HG03175 (cell line): ENCODE data around the gene ZIC5.

Experiments
- ATAC-seq: cut with Tn5 transposase; IDR thresholded peaks from one replicate; pipeline ENCODE4 v1.9.1; 2021; ENCODE audit warnings: mild to moderate bottlenecking, moderate library complexity; ENCODE audit not compliant: unreplicated experiment

ZIC5 gene

DNA sequence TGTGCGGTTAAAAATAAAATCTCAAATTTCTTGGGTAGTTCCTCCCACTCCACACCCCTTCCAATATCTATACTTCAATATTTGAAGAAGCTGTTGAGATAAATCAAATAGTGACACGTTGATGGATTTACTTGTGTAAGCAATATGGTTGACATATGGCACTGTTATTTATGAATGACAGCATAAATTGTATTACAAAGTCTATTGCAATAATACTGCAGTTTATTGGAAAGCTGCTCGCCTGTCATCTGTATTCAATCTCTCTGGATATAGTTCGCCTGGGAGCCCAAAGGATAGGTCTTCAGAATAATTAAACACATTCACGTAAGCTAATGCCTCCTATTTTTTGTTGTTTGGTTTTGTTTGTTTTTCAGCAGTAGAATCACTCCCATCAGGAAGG, 5.0 kb upstream of the ZIC5 start:
- no peak for ATAC-seq

DNA sequence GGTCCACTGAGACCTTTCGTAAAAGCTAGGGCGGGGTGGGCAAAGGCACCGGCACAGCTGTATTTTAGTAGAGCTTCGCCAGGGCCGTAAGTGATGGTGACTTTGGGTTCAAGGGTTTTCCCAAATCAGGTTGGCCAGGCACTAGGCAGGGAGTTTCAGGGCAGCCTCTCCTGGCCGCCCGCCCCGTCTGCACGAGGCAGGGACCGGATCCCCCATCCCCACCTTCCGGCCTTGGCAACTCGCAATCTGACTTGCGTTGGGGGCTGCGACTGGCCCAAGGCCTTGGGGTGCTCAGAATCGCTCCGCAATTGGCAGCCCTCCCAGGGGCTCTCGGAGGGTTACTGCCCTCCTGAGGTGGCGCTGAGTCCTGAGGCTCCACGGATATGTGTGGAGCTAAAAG, 4.1 kb upstream of the ZIC5 start:
- ATAC-seq, result no peak

DNA sequence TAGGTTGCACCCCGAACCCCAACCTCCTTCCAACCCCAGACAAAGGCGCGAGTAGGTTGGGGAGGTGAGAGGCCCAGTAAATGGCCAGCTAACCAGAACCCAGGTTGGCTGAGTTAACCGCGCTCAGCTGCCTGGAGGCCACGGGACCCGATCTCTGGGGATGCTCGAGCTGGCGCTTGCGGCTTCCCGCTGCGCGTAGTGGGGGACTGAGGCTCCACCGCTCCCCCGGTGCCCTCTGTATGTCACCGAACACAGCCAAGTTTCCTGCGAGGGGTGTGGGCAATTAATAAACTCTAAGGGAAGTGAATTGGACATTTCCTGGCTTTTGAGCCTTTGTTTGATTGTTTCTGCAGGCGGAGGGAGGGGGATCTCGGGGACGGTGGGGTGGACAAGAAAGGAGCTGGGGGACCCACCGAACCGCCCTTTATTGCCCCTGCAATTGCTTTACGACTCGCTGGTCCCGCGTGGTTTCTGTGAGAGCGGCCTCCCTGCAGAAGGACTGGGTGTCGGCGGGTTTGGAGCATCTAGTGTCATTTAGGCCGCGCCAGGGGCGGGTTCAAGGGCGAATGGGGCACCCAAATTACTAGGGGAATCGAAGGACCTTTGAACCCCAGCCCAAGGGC, 3.5 kb upstream of the ZIC5 start:
- no peak for ATAC-seq

DNA sequence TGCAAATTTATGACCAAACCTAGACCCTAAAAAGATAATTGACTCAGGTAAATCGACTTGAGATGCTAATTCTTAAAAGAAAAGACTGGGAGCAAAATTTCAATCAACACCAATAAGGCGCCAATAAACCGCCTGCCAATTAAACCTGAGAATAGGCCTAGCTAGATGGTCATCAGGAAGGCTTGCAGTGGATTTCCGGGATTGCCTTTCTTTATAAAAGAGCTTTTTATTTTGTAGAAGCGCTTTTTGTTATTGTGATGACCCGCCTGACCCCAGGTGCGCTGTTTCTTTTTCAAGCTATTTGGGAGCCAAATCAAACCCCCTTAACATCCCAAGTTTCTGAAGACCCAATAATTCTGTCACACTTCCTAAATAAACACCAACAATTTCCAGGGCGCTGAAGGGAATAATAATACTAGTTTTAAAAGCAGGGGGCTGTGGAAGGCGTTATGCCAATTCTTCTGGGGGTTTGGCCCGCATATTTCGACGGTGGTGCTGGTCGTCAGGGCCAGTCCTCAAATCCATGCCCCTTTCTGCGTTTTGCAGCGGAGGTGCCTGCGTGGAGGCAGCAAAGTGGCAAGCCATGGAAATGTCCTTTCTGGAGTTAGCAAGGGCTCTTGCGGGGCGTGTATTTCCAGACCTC, 2.9 kb upstream of the ZIC5 start:
- no peak for ATAC-seq

DNA sequence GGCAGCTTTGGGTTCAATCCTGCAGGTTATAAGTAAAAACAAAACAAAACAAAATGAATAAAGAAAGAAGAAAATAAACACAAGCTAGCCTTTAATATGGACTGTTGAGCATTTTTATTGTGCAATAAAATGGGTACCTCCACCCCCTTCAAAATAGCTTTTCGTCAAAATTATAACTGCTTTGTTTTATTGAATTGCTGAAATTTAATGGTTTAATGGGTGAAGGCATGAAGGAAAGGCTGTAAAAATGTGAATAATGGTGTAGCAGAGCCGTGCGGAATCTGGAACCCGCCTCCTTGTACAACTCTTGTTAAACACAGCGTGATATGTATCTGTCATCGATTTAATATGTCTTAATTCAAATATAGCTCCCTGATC, 2.2 kb upstream of the ZIC5 start:
- ATAC-seq, result no peak

DNA sequence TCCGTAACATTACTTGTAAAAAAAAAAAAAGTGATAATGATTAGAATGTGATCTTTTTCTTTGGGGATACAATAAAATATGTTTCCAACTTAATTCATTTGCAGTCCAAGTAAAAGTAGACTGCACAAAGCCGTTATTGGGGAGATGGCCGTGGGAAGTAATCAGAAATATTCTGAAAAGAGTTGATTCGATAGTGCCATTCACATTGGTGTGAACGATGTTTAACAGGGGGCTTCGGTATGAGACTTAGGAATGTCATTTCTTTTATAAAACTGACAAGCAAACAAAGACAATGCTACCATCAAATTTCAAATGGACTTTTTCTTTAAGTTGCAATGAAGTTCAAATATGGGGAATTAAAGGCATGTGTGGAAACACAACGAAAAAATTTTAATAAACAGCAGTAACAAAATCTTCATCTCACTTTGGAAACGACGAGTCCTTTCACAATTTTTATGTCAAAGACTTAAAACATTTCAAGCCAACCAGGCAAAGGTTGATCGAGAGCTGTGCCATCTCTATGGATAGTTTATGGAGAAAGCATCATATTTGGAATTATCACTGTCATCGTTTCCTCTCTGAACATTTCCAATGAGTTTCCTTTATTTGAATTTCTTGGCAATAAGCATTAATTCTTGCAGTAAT, 1.7 kb upstream of the ZIC5 start:
- ATAC-seq, result no peak

DNA sequence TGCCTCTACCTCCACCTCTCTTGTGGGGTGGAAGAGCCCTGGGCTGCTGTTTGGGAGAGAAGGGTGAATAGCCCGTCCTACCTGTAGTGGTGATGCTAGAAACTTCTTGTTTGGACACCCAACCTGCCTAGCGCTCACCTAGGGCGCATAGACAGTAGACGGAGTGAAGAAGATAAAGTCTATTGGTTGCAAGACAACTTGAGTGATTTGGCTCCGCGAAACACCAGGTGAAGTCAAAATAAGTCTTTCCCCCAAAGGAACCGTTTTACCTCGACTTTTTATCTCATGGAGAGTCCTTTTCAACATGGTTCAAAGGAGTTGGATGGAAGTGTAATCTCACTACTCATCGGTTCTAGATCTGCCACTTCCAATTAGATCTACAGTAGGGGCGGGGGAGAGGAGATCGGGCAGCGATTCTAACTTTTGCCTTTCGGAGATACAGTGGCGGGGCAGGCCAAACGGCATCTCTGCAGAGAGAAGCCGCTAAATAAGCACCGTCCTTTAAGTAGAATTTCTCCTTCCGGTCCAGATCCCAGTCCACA, 694 bp upstream of the ZIC5 start:
- no peak for ATAC-seq

DNA sequence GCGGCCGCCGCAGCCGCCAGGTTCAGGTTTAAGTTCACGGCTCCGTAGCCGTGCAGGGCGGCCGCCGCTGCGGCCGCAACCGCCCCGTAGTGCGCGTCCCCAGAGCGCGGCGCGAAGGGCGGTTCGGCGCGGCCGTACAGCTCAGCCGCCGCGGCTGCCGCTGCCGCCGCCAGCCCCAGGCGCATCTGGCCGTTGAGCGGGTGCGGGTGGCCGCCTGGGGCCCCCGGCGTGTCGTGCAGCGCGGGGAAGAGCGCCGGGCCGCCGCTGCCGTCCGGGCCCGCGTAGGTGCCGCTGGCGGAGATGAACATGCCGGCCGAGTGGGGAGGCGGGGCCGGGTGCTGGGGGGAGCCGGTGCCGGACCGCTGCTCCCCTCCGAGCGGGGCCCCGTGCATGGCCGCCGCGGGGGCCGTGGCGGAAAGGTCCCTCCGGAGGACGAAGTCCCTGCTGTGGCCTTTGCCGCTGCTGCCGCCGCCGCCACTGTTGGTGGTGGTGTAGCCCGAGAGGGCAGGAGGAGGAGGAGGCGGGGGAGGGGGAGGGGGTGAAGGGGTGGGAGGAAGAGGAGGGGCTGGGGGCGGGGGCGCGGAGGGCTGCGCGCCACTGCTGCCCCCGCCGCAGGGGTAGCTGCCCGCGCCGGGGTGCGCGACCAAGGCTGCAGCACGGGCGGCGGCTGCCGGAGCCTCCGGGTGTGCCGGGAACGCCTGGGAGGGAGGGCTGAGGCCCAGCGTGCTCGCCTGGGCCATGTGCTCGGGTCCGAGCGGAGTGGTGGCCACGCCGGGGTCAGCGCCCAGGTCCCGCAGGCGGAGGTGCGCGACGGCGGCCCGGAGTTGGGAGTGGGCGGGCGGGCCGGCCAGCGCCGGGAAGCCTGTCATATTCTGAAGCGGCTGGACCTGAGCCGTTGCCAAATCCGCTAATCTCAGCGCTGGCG, 654 bp downstream of the ZIC5 start:
- no peak for ATAC-seq

DNA sequence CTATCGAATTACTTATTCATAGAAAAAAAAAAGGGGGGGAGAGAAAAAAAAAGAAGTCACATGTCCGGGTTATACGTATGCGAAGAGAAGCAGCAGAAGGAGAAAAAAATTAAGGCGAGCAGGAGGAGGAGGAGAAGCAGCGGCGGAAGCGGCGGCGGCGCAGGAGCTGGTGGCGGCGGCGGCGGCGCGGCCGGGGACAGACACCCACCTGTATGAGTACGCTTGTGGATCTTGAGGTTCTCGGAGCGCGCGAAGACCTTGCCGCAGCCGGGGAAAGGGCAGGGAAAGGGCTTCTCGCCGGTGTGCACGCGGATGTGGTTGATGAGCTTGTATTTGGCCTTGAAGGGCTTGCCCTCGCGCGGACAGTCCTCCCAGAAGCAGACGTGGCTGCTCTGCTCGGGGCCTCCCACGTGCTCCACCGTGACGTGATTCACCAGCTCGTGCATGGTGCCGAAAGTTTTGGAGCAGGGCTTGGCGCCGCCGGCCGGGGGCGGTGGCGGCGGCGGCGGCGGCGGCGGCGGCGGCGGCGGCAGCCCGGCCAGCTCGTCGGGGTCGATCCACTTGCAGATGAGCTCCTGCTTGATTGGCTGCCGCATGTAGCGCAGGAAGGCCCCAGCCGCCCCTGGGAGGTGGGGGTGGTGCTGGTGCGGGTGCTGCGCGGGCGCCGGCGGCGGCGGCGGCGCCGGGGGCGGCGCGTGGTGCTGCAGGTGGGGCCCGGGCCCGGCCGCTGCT, 1.5 kb downstream of the ZIC5 start:
- ATAC-seq, result no peak

DNA sequence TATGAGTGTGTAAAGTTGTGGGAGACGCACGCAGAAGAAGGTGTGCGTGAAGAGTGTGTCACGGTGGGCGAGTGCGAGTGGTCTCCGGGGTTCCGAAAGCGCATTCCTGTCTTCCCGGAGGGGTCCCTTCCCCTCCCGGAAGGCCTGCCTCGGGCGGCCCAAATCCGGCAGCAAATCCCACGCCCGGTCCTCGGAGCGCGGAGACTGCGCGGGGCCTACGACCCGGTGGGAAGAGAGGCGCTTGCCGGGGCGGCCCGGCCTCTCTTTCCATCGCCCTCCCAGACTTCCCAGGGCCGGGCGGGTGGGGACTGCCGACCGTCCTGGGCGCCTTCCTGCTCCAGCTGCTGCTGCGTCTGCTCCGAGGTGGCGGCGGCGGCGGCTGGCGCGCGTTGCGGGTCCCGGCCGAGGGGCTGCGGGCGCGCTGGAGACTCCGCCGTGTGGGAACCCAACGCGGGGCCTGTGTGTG, 2.1 kb downstream of the ZIC5 start:
- no peak for ATAC-seq

DNA sequence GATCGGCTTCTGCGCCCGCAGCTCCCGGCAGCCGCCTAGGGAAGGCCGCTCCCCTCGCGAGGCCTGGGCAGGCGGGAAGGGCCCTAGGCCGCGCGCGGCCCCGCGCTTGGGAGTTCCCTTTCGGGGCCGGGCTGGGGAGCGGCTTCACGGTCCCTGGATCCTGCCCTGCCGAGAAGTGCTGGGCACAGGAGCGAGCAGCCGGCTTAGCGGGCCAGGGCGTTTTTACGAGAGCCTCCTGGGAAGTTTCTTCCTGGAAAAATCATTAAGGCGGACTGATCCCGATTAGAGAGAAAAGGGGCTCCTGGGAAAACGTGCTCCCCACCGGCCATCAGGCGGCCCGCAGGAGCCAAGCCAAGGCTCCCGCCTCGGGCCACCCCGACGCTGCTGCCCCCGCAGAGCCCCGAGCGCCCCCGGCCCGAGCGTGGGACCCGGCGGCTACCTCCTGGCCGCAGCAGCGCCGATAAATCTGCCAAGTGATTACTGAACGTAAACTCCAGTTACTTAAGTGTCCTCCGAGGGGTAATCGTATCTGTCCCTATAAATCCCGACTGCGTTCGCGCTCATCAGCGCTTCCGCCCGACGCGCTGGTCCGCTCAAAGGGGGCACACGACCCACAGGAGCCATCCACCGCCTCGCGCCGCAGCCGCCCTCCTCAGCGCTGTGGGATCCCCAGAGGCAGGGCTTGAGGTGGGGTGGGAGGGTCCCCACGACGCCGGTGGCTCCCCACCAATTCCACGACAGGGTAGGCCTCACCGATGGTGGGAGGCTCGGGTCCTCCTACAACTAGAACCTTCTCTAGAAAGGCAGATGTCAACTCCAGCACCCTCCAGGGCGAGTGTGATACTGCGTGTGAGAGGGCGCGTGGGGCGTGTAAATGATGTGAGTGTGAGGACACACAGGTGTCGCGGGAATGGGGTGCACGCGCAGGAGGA, 2.8 kb downstream of the ZIC5 start:
- no peak for ATAC-seq

DNA sequence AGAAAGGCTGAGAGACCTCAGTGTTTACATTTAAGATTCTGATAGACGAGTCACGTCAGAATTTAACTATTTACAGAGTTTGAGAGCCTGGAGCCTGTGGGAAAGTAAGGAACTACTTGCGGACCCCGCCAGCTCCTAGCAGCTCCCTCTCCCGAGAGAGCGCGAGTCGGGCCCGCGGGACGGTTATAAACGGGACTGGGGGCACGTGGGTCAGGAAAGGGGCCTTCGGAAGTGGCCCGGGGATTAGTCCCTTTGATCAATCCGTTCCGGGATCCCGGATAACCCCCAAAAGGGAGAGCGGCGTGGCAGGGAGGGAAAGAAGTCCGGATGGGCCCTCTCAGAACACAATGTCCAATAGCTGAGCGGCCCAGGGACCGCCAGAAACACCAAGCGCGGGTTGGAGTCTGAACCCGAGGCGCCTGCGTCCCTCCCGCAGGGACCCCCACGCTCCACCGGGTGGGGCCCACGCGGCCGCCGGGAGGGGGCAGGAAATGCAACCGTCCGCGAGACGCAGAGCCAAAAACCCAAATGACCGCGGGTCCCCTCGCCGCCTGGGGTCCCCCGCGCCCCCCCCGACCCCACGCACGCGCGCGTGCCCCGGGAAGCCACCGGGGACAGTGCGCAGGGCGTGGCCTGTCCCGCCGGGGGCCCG, 3.6 kb downstream of the ZIC5 start:
- ATAC-seq, result no peak

DNA sequence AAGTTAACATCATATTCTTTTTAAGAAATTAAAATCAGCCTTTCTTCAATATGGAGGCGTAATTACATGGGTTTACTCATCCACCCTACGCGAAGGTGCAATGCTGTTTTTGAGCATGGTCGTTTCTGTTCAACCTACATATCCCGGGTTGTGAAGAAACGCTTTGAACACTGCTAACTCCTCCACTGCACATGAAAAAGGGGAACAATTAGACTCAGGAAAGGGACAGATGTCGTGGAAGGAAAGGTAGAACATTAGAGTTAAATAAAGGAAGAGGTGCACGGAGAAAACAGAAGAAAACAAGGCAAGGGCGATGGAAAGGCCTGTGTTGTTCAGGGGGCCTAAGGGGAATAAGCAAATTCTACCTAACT, 4.1 kb downstream of the ZIC5 start:
- ATAC-seq, result no peak

DNA sequence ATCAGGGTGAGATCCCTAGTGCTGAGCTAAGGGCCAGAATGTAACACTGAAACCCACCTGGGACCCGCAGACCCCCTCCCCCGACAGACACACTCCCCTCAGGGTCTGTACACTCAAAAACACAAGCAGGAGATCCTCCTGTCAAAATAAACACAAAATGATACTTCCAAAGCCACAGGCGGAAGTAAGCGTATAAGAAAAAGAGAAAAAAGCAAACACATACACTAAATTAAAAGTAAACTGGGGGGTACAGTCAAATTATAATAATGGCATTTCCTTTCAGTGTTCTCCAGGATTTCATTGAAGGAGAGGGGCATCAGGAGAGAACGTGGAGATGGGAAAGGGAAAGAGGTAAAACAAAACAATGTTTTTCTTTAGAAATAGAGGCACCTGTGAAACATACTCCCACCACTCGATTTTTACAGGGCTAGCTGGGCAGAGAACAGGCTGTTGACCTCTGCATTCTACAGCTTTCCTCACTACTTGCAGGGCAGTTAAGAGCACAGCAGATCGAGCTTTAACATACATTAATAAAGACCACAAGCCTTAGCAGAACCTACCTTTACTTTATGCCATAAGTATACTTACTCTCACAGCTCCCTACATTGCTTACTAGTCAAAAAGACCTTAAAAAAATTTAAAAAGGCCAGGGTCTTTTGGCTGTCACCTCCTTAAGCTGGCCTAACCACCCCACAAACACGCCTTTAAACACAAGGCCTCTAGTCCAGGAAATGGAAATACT, 5.3 kb downstream of the ZIC5 start:
- no peak for ATAC-seq

DNA sequence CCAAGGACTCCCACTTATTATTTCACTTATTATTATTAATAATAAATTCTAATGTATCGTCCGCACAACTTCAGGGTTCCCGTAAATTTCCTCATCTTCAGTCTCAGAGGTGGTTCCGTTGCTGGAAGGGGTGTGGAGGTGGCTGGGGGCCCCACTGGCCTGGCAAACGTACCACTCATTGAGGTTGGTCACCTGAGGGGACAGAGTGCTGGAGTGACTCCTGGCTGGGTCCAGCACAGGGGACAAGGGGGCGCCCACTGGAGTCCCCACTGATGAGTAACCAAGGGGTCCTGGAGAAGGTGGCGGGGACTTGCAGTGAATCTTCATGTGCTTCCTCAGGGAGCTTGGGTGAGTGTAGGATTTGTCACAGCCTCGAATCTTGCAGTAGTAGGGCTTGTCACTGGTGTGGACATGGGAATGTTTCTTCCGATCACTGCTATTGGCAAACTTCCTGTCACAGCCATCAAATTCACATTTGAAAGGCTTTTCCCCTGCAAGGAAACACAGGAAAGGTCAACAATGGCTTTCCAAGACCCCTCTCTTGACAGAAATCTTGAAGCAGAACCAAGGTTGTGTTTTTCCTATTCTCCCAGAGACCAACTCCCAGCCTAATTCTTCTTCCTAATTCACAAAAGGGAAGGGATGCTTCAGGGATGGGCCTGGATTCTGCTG, 6.1 kb downstream of the ZIC5 start:
- no peak for ATAC-seq

DNA sequence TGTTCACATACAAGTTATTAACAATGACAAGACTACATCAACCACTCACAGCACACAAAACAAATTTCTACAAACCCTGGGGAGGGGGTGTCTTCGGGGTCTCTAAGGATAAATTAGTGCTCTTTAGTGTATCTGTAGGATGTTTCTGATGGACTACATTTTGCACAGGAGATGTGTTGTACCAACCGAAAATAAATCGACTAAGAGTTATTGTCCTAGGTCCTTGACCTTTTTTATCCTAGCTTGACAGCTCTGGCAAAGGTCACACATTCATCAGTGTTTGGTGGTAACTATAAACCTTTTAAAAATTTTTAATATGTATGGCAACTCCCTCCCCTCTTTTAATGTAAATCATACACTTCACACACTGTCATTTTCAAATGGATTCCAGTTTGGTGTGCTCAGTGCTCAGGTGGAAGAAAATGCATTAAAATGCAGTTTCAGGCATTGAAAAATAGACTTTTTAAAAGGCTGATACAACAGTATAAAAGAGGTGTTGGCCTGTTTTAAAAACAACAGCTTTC, 7.7 kb downstream of the ZIC5 start:
- ATAC-seq, result no peak

DNA sequence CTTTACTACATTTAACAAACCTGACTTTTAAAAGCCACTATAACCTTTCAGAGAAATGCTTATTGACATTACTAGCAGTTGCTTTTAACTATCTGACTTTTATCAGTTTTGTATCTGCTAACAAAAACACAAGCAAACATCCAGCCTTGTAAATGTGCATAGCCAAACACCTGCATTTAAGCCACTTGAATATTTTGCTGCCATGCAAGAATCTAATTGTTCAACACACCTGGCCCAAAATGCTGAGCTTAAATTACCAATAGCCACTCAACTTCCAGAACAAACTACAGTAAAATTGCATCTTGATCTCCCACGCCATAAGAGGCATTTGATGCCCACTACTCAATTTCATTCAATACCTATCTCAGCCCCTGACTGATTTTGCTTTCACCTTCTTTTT, 9.3 kb downstream of the ZIC5 start:
- no peak for ATAC-seq

DNA sequence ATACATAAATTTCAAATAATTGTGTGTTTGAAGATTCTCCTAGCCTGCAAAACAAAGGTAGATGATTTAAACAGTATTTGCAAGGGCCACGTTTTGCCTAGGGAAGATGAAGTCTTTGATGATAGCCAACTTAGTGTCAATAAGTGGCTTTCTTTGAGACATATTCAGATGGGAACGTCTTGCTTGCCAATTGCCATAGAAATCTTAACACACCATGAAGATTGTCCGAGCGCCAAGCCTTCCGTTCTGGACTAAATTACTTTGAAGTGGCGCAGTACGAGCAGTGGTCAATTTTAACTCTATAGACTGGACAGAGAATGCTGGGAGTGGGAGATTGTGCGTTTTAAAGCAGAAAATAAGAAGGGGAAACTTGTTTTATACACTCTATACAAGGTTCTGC, 9.9 kb downstream of the ZIC5 start:
- ATAC-seq, result no peak
